Measurements from ENCODE around the gene CNTN2. TPM values are rescaled to one million over a fixed set of nuclear protein-coding genes. Genes with fewer than 3 reads are reported as not detected.

CNTN2 gene
- total RNA-seq, 2 donors from 2014 or later: 5.1 TPM; not detected in 1

DNA sequence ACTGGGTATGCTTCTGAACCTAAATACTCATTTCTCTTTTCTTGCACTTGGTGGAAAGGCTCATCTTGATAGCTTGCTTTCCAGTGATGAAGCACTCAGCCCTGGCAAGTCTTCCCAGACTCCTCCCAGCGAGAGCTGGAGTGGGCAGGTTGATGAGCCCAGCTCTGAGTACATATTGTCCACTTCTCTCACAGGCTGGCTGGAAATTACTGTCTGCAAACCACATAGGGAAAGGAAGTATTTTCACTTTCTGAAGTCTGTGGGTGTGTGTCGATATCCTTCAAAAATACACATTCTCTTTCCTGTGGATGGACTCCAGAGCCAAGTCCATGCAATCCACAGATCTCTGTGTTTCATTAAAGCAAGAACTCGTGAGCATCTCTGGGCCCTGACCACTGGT lies 38.7 kb upstream of the CNTN2 start:
- 61% methylated on average over 3 of the region's 3 CpGs for WGBS
- Histone ChIP-seq H3K4me1 (replicated peaks) (no peaks in the 10 kb centered on the region), H3K9me3 (no peaks in the 10 kb centered on the region), H3K4me3 (no peak overlapping the region), H3K27me3 (replicated peaks; ENCODE audit: insufficient read depth) (peaks cover 3% of the 10 kb centered on the region), H3K27ac (no peak overlapping the region), H3K36me3 (no peaks in the 10 kb centered on the region)
- intact Hi-C loops (cut with DNase I): no loop called here
- TF ChIP-seq POLR2A (IDR thresholded peaks at IDR 0.05): no peak
- no peak for DNase-seq (ENCODE audit: low spot score)

DNA sequence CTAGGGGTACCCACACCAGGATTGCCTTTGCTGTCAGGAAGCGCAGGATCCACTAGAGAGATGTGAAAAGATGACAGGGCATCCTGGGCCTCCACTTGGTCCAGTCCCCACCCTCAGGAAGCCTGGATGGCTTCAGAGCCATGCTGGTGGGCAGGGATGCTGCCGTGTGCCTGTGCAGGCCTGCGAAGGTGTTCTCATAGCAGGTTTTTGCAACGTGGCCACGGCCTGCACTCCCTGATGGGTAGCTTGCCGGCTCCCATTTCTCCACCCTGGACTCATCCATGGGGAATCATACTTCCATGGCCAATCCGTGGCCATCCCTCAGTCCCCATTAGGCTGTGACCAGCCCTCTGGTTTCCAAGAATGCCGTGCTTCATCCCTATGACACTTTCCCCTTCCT lies 34.1 kb upstream of the CNTN2 start:
- Histone ChIP-seq H3K9me3 (no peaks in the 10 kb centered on the region), H3K36me3 (no peaks in the 10 kb centered on the region), H3K4me3 (no peak overlapping the region), H3K27me3 (replicated peaks; ENCODE audit: insufficient read depth) (peaks cover 3% of the 10 kb centered on the region), H3K4me1 (replicated peaks) (peaks cover 1% of the 10 kb centered on the region), H3K27ac (no peak overlapping the region)
- WGBS: 87% methylated on average over 8 of the region's 8 CpGs
- TF ChIP-seq, protein P1, sequence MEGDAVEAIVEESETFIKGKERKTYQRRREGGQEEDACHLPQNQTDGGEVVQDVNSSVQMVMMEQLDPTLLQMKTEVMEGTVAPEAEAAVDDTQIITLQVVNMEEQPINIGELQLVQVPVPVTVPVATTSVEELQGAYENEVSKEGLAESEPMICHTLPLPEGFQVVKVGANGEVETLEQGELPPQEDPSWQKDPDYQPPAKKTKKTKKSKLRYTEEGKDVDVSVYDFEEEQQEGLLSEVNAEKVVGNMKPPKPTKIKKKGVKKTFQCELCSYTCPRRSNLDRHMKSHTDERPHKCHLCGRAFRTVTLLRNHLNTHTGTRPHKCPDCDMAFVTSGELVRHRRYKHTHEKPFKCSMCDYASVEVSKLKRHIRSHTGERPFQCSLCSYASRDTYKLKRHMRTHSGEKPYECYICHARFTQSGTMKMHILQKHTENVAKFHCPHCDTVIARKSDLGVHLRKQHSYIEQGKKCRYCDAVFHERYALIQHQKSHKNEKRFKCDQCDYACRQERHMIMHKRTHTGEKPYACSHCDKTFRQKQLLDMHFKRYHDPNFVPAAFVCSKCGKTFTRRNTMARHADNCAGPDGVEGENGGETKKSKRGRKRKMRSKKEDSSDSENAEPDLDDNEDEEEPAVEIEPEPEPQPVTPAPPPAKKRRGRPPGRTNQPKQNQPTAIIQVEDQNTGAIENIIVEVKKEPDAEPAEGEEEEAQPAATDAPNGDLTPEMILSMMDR (IDR thresholded peaks at IDR 0.05): no peak
- TF ChIP-seq POLR2AphosphoS5 (IDR thresholded peaks at IDR 0.05): no peak
- TF ChIP-seq POLR2A (IDR thresholded peaks at IDR 0.05): no peak
- no peak for DNase-seq (ENCODE audit: low spot score)
- intact Hi-C loops (cut with DNase I): no loop called here

DNA sequence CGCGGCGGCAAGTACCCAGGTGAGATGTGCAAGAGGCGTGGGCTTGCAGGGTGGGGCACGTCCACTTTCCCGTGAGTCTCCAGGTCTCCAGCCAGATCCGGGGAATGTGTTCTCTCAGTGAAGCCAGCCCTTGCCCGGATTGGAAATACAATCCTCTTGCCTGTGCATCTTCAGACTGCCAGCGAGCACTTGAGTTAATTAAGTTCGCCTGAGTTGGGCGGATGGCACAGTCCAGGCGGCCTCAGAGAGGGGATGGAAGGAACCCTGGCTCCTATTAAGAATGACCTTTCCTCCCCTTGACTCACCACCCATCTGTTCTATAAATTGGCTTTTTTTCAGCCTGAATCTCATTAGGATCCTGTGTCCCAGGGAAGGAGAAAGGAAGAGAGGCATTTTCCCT lies 33.3 kb upstream of the CNTN2 start:
- no peak overlapping the region for H3K27ac ChIP-seq
- TF ChIP-seq POLR2AphosphoS5 (IDR thresholded peaks at IDR 0.05) (no peak), POLR2A (IDR thresholded peaks at IDR 0.05) (no peak)
- H3K9me3 ChIP-seq: no peaks in the 10 kb centered on the region
- H3K27me3 ChIP-seq (replicated peaks; ENCODE audit: insufficient read depth): peaks cover 3% of the 10 kb centered on the region
- peaks cover 5% of the 10 kb centered on the region for H3K4me1 ChIP-seq (replicated peaks)
- intact Hi-C loops (cut with DNase I): no loop called here
- no peaks in the 10 kb centered on the region for H3K36me3 ChIP-seq
- no peak overlapping the region for H3K4me3 ChIP-seq
- no peak for DNase-seq (ENCODE audit: low spot score)
- WGBS: 92% methylated on average over 12 of the region's 12 CpGs

DNA sequence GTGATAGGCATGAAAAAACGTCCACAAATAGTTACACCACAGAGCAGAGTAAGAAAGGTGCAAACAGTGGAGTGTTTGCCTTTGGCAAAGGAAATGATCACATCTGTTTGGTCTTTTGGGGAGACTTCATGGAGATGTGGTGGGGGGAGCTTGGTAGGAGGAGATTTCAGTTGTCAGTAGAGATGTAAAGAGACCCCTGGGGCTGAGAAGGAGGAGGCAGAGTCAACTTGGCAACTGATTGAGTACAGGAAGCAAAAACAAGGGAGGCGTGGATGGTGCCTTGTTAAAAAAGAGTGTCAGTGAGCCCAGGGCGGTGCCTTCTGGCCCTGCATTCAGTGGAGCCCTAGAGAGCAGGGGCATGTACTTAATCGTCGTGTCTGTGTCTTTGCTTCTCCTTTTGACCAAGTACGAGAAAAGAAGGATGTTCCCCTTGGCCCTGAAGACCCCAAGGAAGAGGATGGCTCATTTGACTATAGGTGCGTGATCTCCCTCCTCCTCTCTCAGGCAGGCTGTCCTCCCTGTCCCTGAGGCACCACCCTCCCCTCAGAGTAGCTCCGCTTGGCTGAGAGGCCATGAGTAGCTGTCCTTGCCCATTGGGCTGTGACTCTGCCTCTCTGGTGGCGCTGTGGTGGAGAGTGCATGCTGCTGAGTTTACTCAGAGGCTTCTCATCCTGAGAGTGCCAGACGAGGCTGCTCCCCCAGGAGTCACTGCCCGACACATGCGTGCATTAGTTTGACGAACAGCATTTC lies 30.4 kb upstream of the CNTN2 start:
- Histone ChIP-seq H3K36me3 (no peaks in the 10 kb centered on the region), H3K9me3 (no peaks in the 10 kb centered on the region), H3K27me3 (replicated peaks; ENCODE audit: insufficient read depth) (peaks cover 3% of the 10 kb centered on the region), H3K4me3 (no peak overlapping the region), H3K27ac (no peak overlapping the region), H3K4me1 (replicated peaks) (peaks cover 5% of the 10 kb centered on the region)
- 64% methylated on average over 13 of the region's 13 CpGs for WGBS
- TF ChIP-seq, protein P1 (IDR thresholded peaks at IDR 0.05): no peak
- no peak for TF ChIP-seq POLR2AphosphoS5 (IDR thresholded peaks at IDR 0.05)
- intact Hi-C loops (cut with DNase I): no loop called here
- DNase-seq (ENCODE audit: low spot score): no peak

DNA sequence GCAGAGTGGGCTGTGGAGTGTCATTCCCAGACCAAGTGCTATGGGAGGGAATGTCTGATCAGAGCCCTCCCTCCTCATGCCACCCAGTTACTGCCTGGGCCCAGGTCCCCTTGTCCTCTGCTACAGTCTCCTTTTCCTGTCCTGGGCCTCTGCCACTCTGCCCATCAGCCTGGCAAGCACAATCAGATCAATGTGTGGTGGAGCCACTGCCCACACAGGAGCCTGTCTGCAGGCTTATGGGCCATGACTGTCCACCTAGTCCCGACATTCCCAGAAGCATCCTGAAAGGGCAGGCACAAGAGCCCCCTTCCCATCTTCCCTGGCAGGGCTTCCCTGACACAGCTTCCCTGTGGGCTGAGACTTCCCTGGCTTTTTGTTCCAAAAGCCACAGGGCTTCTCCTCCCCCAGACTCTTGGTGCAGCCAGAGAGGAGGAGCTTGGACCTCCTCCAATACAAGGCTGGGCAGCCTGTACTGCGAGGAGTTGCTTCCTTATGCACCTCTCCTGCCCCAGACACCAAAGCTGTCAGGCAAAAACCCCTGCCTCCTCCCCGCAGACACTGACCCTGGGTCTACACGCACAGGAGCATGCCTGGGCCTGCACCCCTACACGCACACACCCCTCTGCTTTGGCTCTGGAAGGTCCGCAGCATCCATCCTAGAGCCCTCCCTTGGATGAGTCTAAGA lies 29.2 kb upstream of the CNTN2 start:
- H3K9me3 ChIP-seq: no peaks in the 10 kb centered on the region
- TF ChIP-seq POLR2A (IDR thresholded peaks at IDR 0.05): no peak
- TF ChIP-seq POLR2AphosphoS5 (IDR thresholded peaks at IDR 0.05): no peak
- TF ChIP-seq, protein P1 (IDR thresholded peaks at IDR 0.05): no peak
- no peaks in the 10 kb centered on the region for H3K36me3 ChIP-seq
- H3K4me1 ChIP-seq (replicated peaks): peaks cover 5% of the 10 kb centered on the region
- H3K27me3 ChIP-seq (replicated peaks; ENCODE audit: insufficient read depth): peaks cover 3% of the 10 kb centered on the region
- WGBS: 13% methylated on average over 6 of the region's 6 CpGs
- no peak overlapping the region for H3K27ac ChIP-seq
- DNase-seq (ENCODE audit: low spot score): peak; percentile 30
- no peak overlapping the region for H3K4me3 ChIP-seq
- intact Hi-C loops (cut with DNase I): no loop called here

Measured in prostate gland (tissue), 2 donors.